ENCODE results near the gene MCHR1. TPM values are rescaled to one million over a fixed set of nuclear protein-coding genes. Genes with fewer than 3 reads are reported as not detected.

MCHR1 gene, protein sequence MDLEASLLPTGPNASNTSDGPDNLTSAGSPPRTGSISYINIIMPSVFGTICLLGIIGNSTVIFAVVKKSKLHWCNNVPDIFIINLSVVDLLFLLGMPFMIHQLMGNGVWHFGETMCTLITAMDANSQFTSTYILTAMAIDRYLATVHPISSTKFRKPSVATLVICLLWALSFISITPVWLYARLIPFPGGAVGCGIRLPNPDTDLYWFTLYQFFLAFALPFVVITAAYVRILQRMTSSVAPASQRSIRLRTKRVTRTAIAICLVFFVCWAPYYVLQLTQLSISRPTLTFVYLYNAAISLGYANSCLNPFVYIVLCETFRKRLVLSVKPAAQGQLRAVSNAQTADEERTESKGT
- under 1 TPM in 2 of 4 donors, not detected in 2; 0.04 to 0.39 TPM for polyA plus RNA-seq
- long read RNA-seq, donor 1: 0 reads
- long read RNA-seq, donor 2: 0 reads
- long read RNA-seq, donor 3: 0 reads
- long read RNA-seq, donor 4: 0 reads
- long read RNA-seq, donor 5: 0 reads
- long read RNA-seq, donor 6: 0 reads
- long read RNA-seq, donor 7, partial matches to known transcripts: 0 of 1 reads
- long read RNA-seq, donor 7, other reads (novel, unspliced or antisense): 0 of 1 reads
- long read RNA-seq, donor 8: 0 reads
- long read RNA-seq, donor 9: 0 reads
- long read RNA-seq, donor 10: 0 reads

DNA sequence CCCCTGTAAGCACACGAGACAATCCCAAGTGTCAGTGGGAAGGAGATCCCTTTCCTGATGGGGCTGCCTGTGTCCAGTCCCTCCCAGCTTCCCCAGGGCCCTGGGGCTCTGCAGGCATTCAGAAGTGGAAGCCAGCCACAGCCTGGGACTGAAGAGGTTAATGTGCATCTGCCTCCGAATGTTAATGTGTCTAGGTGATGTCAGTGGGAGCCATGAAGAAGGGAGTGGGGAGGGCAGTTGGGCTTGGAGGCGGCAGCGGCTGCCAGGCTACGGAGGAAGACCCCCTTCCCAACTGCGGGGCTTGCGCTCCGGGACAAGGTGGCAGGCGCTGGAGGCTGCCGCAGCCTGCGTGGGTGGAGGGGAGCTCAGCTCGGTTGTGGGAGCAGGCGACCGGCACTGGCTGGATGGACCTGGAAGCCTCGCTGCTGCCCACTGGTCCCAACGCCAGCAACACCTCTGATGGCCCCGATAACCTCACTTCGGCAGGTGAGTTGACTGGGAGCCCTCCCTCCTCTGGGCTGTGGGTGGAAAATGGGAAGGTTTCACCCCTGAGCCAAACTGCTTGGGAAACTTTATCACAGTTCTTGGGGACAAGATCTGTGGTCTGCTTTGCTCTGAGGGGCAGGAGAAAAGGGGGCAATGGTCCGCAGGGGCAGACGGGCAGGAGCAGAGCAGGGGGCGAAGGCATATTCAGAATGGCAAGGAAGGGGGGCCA, at the start of gene MCHR1:
MCHR1 (plus strand) TSS at position 236 of the 715 bp plus-strand sequence; CDS start at position 405, 169 bp downstream.
- Histone ChIP-seq H3K27ac (ENCODE audit: low read depth in 1 of 3, low read length in 2 of 3) (no peak within 1 kb of the TSS), H3K4me3 (ENCODE audit: low read depth in 1 of 3, low read length in 3 of 3) (peak within 1 kb of the TSS in 1 of 3 donors; percentile 13), H3K27me3 (ENCODE audit: control insufficient read depth in 3 of 3, insufficient read depth in 3 of 3, low read length in 3 of 3) (peaks cover 0 to 25% (median 5%) of the 10 kb centered on the region in 3 donors), H3K36me3 (ENCODE audit: control insufficient read depth in 3 of 3, insufficient read depth in 2 of 3, low read depth in 1 of 3, low read length in 3 of 3) (no peaks in the 10 kb centered on the region), H3K4me1 (ENCODE audit: control insufficient read depth in 3 of 3, insufficient read depth in 2 of 3, low read depth in 1 of 3, low read length in 2 of 3) (peaks cover 0 to 3% (median 2%) of the 10 kb centered on the region in 3 donors), H3K9me3 (ENCODE audit: control insufficient read depth in 2 of 2, insufficient read depth in 1 of 2, low read depth in 1 of 2, low read length in 1 of 2) (no peaks in the 10 kb centered on the region)
- WGBS, 3 donors: 22 to 39% (median 23%) methylated on average over 21 of the region's 21 CpGs
- DNase-seq: no peak
- FAIRE-seq: no peak

DNA sequence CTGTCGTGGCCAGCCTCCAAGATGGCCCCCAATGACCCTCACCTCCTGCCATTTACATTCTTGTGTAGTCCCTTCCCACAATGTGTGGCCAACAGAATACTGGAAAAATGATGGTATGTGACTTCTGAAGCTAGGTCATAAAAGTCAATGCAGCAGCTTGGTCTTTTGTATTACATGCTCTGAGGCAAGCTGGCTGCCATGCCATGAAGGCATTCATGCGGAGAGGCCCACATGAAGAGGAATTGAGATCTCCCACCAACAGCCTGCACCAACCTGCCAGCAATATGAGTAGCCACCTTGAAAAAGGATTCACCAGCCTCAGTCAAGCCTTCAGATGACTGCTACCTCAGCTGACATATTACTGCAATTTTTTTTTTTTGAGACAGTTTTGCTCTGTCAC, 47.4 kb upstream of the MCHR1 start:
- no peak overlapping the region for H3K4me3 ChIP-seq (ENCODE audit: low read depth in 1 of 3, low read length in 3 of 3)
- DNase-seq (no peak), FAIRE-seq (no peak)
- peaks cover 3 to 6% (median 4%) of the 10 kb centered on the region in 3 donors for H3K4me1 ChIP-seq (ENCODE audit: control insufficient read depth in 3 of 3, insufficient read depth in 2 of 3, low read depth in 1 of 3, low read length in 2 of 3)
- no peaks in the 10 kb centered on the region for H3K36me3 ChIP-seq (ENCODE audit: control insufficient read depth in 3 of 3, insufficient read depth in 2 of 3, low read depth in 1 of 3, low read length in 3 of 3)
- no peak overlapping the region for H3K27ac ChIP-seq (ENCODE audit: low read depth in 1 of 3, low read length in 2 of 3)
- H3K27me3 ChIP-seq (ENCODE audit: control insufficient read depth in 3 of 3, insufficient read depth in 3 of 3, low read length in 3 of 3): no peaks in the 10 kb centered on the region
- 95 to 100% (median 98%) methylated on average over 2 of the region's 2 CpGs for WGBS, 3 donors
- H3K9me3 ChIP-seq (ENCODE audit: control insufficient read depth in 2 of 2, insufficient read depth in 1 of 2, low read depth in 1 of 2, low read length in 1 of 2): no peaks in the 10 kb centered on the region

DNA sequence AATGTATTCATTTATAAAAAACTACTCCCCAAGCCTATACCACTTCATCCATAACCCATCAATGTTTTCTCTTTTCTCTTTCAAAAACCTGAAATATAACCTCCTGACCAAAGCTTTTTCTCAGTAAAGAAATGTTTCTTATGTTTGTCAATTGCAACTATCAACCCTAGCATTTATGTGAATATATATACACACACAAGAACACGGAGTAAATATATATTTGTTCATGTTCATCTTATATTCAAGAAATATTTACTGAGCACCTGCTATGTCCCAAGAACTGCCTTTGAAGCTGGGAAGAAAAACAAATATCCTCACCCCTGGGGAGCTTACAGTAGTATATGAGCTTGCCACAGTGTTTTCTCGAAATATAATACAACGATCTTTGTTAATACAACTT, 46.2 kb upstream of the MCHR1 start:
- 94 to 98% (median 96%) methylated on average over 3 of the region's 3 CpGs for WGBS, 3 donors
- Histone ChIP-seq H3K4me1 (ENCODE audit: control insufficient read depth in 3 of 3, insufficient read depth in 2 of 3, low read depth in 1 of 3, low read length in 2 of 3) (peaks cover 3 to 9% (median 6%) of the 10 kb centered on the region in 3 donors), H3K27ac (ENCODE audit: low read depth in 1 of 3, low read length in 2 of 3) (no peak overlapping the region), H3K9me3 (ENCODE audit: control insufficient read depth in 2 of 2, insufficient read depth in 1 of 2, low read depth in 1 of 2, low read length in 1 of 2) (no peaks in the 10 kb centered on the region), H3K4me3 (ENCODE audit: low read depth in 1 of 3, low read length in 3 of 3) (no peak overlapping the region), H3K27me3 (ENCODE audit: control insufficient read depth in 3 of 3, insufficient read depth in 3 of 3, low read length in 3 of 3) (no peaks in the 10 kb centered on the region), H3K36me3 (ENCODE audit: control insufficient read depth in 3 of 3, insufficient read depth in 2 of 3, low read depth in 1 of 3, low read length in 3 of 3) (no peaks in the 10 kb centered on the region)
- DNase-seq: no peak
- no peak for FAIRE-seq

DNA sequence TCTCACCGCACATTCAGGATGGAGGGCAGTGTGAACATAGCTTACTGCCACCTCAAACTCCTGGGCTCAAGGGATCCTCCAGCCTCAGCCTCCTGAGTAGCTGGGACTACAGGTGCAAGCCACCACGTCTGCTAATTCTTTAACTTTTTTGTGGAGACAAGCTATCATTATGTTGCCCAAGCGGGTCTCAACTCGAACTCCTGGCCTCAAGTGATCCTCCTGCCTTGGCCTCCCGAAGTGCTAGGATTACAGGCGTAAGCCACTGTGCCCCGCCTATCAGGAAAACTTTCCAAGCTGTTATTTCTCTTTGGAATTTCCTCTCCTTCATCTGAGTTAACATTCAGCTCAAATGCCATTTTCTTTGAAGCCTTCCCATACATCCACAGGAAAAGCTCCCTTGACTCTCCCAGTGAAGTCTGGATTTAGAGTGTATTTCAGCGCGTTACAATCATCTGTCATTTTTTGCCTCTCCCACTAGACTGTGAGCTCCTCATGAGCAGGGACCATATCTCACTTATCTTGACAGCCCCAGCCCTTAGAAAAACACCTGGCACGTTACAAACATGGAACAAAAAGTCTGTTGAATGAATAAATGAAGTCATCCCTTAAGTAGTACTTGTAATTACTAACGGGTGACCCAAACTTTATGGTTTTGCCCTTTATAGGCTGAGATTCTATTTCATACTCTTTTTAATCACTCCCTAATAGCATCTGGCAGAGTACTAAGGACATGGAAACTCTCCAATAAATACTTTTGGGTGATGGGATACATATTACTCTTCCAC, 45.0 kb upstream of the MCHR1 start:
- Histone ChIP-seq H3K4me1 (ENCODE audit: control insufficient read depth in 3 of 3, insufficient read depth in 2 of 3, low read depth in 1 of 3, low read length in 2 of 3) (peaks cover 3 to 9% (median 6%) of the 10 kb centered on the region in 3 donors), H3K4me3 (ENCODE audit: low read depth in 1 of 3, low read length in 3 of 3) (no peak overlapping the region), H3K9me3 (ENCODE audit: control insufficient read depth in 2 of 2, insufficient read depth in 1 of 2, low read depth in 1 of 2, low read length in 1 of 2) (no peaks in the 10 kb centered on the region), H3K27ac (ENCODE audit: low read depth in 1 of 3, low read length in 2 of 3) (no peak overlapping the region), H3K36me3 (ENCODE audit: control insufficient read depth in 3 of 3, insufficient read depth in 2 of 3, low read depth in 1 of 3, low read length in 3 of 3) (no peaks in the 10 kb centered on the region), H3K27me3 (ENCODE audit: control insufficient read depth in 3 of 3, insufficient read depth in 3 of 3, low read length in 3 of 3) (no peaks in the 10 kb centered on the region)
- DNase-seq (no peak), FAIRE-seq (no peak)
- WGBS, 3 donors: 65 to 78% (median 74%) methylated on average over 11 of the region's 11 CpGs

DNA sequence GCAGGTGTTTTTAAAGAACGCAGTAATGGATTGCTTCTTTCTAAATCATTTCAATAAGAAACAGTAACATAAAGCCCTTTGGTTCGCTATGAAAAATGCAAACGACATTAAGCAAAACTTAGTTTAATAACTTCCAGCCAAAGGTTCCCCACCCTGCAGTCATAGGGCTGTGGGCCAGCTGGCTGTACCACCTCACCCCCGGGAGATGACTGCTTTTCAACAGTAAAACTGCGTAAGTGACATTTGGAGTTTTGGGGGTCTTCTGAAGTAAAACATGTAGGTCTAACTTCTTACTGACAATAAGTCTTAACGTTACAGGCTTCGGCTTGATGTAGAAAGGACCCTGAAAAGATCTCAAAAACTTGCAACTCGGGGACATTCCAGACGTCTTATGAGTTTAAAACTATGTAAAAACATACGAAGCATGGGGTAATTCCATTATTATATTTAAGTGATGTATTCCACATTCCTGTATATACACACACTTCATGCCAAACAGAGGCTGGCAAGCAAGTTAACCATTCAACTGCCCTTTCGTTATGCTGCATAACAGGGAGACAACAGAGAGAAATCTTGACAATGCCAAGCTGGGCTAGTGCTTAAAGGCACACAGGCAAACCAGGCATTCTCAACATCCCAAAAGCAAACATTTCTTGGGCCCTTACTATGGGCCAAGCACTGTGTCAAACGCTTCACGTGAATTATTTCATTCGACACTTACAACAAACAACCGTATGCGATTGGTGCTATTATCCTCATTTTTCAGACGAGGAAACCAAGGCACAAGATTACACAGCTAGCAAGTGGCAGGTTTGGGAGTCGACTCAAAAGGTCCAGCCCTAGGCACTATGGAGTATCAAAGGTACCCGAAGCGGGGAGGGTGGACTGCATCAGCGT, 44.0 kb upstream of the MCHR1 start:
- Histone ChIP-seq H3K4me3 (ENCODE audit: low read depth in 1 of 3, low read length in 3 of 3) (peak overlapping the region; percentile 77 to 96 (median 90)), H3K36me3 (ENCODE audit: control insufficient read depth in 3 of 3, insufficient read depth in 2 of 3, low read depth in 1 of 3, low read length in 3 of 3) (no peaks in the 10 kb centered on the region), H3K27me3 (ENCODE audit: control insufficient read depth in 3 of 3, insufficient read depth in 3 of 3, low read length in 3 of 3) (no peaks in the 10 kb centered on the region), H3K9me3 (ENCODE audit: control insufficient read depth in 2 of 2, insufficient read depth in 1 of 2, low read depth in 1 of 2, low read length in 1 of 2) (no peaks in the 10 kb centered on the region), H3K4me1 (ENCODE audit: control insufficient read depth in 3 of 3, insufficient read depth in 2 of 3, low read depth in 1 of 3, low read length in 2 of 3) (peaks cover 3 to 9% (median 6%) of the 10 kb centered on the region in 3 donors), H3K27ac (ENCODE audit: low read depth in 1 of 3, low read length in 2 of 3) (peak overlapping the region in 2 of 3 donors; percentile 92 to 97)
- FAIRE-seq (no peak), DNase-seq (no peak)
- 24 to 31% (median 31%) methylated on average over 21 of the region's 21 CpGs for WGBS, 3 donors

DNA sequence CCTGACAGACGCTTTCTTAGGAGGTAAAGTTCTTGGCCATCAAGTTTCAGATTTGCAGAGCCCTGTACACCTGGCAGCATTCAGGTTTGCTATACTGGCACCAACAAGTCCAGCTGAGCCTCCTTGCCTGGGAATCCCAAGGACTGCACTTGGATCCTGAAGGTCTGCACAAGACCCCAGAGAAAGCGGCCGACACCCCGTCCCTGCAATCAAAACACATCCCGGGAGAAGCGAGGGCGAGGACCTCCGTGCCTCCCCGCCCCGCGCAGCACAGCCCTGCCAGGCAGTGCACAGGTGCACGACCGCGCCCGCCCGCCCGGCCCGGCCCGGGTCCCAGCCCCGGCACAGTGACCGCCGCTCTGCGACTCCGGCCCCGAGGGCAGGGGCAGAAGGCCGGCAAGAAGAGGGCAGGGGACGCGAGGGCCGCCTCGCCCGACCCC, 43.3 kb upstream of the MCHR1 start:
- DNase-seq (peak in 1 of 2 donors; percentile 39), FAIRE-seq (no peak)
- 0 to 1% (median 0%) methylated on average over 21 to 31 of the region's 31 CpGs for WGBS, 3 donors

DNA sequence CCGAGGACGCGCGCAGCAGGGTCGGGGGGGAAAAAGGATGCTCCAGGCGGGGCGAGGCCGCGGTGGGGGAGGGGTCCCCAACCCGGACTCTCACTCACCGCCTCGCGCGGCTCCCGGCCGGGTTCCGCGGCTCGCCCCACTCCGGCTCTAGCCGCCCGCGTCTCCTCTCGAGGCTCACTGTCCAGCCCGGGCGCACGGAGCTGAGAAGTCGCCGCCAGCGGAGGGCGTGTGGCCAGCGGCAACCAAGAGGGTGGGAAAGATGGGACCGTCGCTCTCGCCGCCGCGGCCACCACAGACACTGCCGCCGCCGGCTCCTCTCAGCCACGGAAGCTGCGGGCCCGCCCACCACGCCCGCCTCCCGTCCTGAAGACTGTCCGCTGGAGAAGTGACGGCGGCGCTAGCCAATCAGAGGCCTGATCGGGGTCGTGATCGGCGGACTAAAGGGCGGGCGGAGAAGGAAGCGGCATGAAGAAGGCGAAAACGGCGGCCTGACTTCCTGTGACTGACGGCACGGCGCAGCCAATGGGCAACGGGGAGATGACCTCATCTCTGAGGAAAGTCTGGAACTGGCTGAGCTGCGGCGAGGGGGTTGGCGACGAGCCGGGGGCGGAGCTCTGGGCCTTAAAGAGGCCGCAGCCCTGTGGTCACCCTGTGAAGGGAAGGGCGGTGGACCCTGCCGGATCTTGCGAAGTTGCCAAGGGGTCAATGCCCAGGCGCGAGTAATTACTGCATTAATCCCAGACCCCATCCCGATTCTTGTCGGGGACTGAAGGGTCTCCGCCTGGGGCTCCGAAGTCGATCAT, 42.7 kb upstream of the MCHR1 start, which contains the start of gene MRTFA:
MRTFA (minus strand) TSS at position 340 of the 803 bp plus-strand sequence.
- FAIRE-seq: no peak

More for the DNA sequence above, 43.3 kb upstream of the MCHR1 start:
- H3K4me3 ChIP-seq (ENCODE audit: low read depth in 1 of 3, low read length in 3 of 3): peak overlapping the region; percentile 77 to 96 (median 90)
- H3K27me3 ChIP-seq (ENCODE audit: control insufficient read depth in 3 of 3, insufficient read depth in 3 of 3, low read length in 3 of 3): no peaks in the 10 kb centered on the region
- H3K9me3 ChIP-seq (ENCODE audit: control insufficient read depth in 2 of 2, insufficient read depth in 1 of 2, low read depth in 1 of 2, low read length in 1 of 2): no peaks in the 10 kb centered on the region
- H3K27ac ChIP-seq (ENCODE audit: low read depth in 1 of 3, low read length in 2 of 3): peak overlapping the region; percentile 92 to 97 (median 93)
- peaks cover 3 to 9% (median 6%) of the 10 kb centered on the region in 3 donors for H3K4me1 ChIP-seq (ENCODE audit: control insufficient read depth in 3 of 3, insufficient read depth in 2 of 3, low read depth in 1 of 3, low read length in 2 of 3)
- no peaks in the 10 kb centered on the region for H3K36me3 ChIP-seq (ENCODE audit: control insufficient read depth in 3 of 3, insufficient read depth in 2 of 3, low read depth in 1 of 3, low read length in 3 of 3)

More for the DNA sequence above, 42.7 kb upstream of the MCHR1 start, which contains the start of gene MRTFA:
- H3K4me3 ChIP-seq (ENCODE audit: low read depth in 1 of 3, low read length in 3 of 3): peak within 1 kb of the TSS; percentile 77 to 96 (median 90)
- 0% methylated on average over 53 to 82 of the region's 82 CpGs for WGBS, 3 donors
- peak within 1 kb of the TSS; percentile 92 to 97 (median 93) for H3K27ac ChIP-seq (ENCODE audit: low read depth in 1 of 3, low read length in 2 of 3)
- DNase-seq: peak; percentile 100
- no peaks in the 10 kb centered on the region for H3K27me3 ChIP-seq (ENCODE audit: control insufficient read depth in 3 of 3, insufficient read depth in 3 of 3, low read length in 3 of 3)
- no peaks in the 10 kb centered on the region for H3K9me3 ChIP-seq (ENCODE audit: control insufficient read depth in 2 of 2, insufficient read depth in 1 of 2, low read depth in 1 of 2, low read length in 1 of 2)
- no peaks in the 10 kb centered on the region for H3K36me3 ChIP-seq (ENCODE audit: control insufficient read depth in 3 of 3, insufficient read depth in 2 of 3, low read depth in 1 of 3, low read length in 3 of 3)
- peaks cover 3 to 9% (median 6%) of the 10 kb centered on the region in 3 donors for H3K4me1 ChIP-seq (ENCODE audit: control insufficient read depth in 3 of 3, insufficient read depth in 2 of 3, low read depth in 1 of 3, low read length in 2 of 3)

Data from small intestine (tissue), 16 donors.